Upper lobe of left lung (tissue), 4 donors: Measurements from ENCODE around the gene ARHGEF40.

Experiments
- CTCF ChIP-seq, 6 experiments: fragments of 450-650 bp in 4 of 6; fragments of 200-600 bp in 2 of 6; sonication (generic) in 2 of 6; IDR thresholded peaks; one replicate each; pipeline ENCODE4 v1.5.1; 2016 to 2019; ENCODE audit warnings: antibody characterized with exemption in 6 of 6
- EP300 ChIP-seq, 4 donors: sonication (generic); formaldehyde crosslinking; IDR thresholded peaks; one replicate each; pipeline ENCODE4 v1.5.1; 2017; ENCODE audit warnings: antibody characterized with exemption in 4 of 4, control low read depth in 2 of 4
- POLR2A ChIP-seq, 4 donors: fragments of 450-650 bp; IDR thresholded peaks; one replicate each; pipeline ENCODE4 v1.5.1; 2016 to 2017; ENCODE audit warnings: antibody characterized with exemption in 4 of 4, mild to moderate bottlenecking in 2 of 4
- POLR2AphosphoS5 ChIP-seq, 2 donors: sonication (generic); formaldehyde crosslinking; IDR thresholded peaks; one replicate each; pipeline ENCODE4 v1.5.1; 2017; ENCODE audit warnings: antibody characterized with exemption in 2 of 2

GRCh38 chr14:21025371-21026273 is 44.5 kb upstream of the ARHGEF40 start:
- TF ChIP-seq CTCF (IDR thresholded peaks at IDR 0.05) (no peak), POLR2AphosphoS5 (IDR thresholded peaks at IDR 0.05) (no peak), POLR2A (IDR thresholded peaks at IDR 0.05) (peak in 1 of 4 donors; percentile 6), EP300 (IDR thresholded peaks at IDR 0.05) (no peak)
